ENCODE results near the gene TNFSF9.
"Not testable (repeated sequence)": the region's sequence is repeated elsewhere in the genome, so short reads cannot be mapped to it uniquely, and the experiment has no call there.

TNFSF9 gene

DNA sequence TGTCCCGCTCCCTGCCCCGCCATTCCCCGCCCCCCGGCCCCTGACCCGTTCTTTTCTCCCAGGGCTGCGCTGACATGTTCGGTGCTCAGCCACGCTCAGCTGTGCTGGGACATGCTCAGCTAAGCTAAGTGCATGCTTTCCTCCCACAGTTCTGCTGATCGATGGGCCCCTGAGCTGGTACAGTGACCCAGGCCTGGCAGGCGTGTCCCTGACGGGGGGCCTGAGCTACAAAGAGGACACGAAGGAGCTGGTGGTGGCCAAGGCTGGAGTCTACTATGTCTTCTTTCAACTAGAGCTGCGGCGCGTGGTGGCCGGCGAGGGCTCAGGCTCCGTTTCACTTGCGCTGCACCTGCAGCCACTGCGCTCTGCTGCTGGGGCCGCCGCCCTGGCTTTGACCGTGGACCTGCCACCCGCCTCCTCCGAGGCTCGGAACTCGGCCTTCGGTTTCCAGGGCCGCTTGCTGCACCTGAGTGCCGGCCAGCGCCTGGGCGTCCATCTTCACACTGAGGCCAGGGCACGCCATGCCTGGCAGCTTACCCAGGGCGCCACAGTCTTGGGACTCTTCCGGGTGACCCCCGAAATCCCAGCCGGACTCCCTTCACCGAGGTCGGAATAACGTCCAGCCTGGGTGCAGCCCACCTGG is 3.7 kb downstream of the TNFSF9 start:
- Histone ChIP-seq H3K4me1 (no peaks in the 10 kb centered on the region), H3K4me3 (ENCODE audit: low read depth, low read length) (no peak overlapping the region), H3K9me3 (no peaks in the 10 kb centered on the region), H3K27me3 (peaks cover 11% of the 10 kb centered on the region), H3K36me3 (no peaks in the 10 kb centered on the region)
- TF ChIP-seq, protein P1, sequence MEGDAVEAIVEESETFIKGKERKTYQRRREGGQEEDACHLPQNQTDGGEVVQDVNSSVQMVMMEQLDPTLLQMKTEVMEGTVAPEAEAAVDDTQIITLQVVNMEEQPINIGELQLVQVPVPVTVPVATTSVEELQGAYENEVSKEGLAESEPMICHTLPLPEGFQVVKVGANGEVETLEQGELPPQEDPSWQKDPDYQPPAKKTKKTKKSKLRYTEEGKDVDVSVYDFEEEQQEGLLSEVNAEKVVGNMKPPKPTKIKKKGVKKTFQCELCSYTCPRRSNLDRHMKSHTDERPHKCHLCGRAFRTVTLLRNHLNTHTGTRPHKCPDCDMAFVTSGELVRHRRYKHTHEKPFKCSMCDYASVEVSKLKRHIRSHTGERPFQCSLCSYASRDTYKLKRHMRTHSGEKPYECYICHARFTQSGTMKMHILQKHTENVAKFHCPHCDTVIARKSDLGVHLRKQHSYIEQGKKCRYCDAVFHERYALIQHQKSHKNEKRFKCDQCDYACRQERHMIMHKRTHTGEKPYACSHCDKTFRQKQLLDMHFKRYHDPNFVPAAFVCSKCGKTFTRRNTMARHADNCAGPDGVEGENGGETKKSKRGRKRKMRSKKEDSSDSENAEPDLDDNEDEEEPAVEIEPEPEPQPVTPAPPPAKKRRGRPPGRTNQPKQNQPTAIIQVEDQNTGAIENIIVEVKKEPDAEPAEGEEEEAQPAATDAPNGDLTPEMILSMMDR (IDR thresholded peaks at IDR 0.05; ENCODE audit: low read depth, low read length) = no peak
- DNase-seq = no peak

DNA sequence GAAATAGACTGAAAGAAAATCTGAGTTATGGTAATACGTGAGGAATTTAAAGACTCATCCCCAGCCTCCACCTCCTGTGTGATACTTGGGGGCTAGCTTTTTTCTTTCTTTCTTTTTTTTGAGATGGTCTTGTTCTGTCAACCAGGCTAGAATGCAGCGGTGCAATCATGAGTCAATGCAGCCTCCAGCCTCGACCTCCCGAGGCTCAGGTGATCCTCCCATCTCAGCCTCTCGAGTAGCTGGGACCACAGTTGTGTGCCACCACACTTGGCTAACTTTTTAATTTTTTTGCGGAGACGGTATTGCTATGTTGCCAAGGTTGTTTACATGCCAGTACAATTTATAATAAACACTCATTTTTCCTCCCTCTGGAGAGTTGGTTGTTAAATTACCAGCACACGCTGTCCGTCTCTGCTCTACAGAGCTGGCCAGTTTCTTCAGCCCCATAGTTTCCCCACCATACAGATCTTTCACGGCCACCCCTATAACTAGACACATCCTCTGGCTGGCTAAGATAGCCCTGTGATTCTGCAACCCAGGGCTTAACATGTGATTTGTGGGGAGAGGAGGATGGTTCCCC is 4.8 kb downstream of the TNFSF9 start:
- H3K9me3 ChIP-seq = no peaks in the 10 kb centered on the region
- H3K27me3 ChIP-seq = peaks cover 11% of the 10 kb centered on the region
- DNase-seq = no peak
- H3K36me3 ChIP-seq = no peaks in the 10 kb centered on the region
- no peak overlapping the region for H3K4me3 ChIP-seq (ENCODE audit: low read depth, low read length)
- TF ChIP-seq, protein P1 (IDR thresholded peaks at IDR 0.05; ENCODE audit: low read depth, low read length) = no peak
- H3K4me1 ChIP-seq = no peaks in the 10 kb centered on the region

DNA sequence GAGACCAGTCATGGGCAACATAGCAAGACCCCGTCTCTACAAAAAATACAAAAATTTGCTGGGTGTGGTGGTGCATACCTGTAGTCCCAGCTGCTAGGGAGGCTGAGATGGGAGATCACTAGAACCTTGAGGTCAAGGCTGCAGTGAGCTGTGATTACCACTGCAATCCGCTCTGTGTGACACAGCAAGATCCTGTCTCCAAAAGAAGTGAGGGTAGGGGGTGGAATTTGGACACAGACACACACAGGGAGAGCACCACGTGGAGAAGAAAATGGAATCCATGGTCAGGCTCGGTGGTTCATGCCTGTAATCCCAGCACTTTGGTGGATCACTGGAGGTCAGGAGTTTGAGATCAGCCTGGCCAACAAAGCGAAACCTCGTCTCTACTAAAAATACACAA is 8.7 kb downstream of the TNFSF9 start:
- Histone ChIP-seq H3K4me1 (no peaks in the 10 kb centered on the region), H3K9me3 (no peaks in the 10 kb centered on the region), H3K27me3 (no peaks in the 10 kb centered on the region), H3K36me3 (no peaks in the 10 kb centered on the region), H3K4me3 (ENCODE audit: low read depth, low read length) (no peak overlapping the region)
- TF ChIP-seq, protein P1 (IDR thresholded peaks at IDR 0.05; ENCODE audit: low read depth, low read length) = no peak
- DNase-seq = no peak

DNA sequence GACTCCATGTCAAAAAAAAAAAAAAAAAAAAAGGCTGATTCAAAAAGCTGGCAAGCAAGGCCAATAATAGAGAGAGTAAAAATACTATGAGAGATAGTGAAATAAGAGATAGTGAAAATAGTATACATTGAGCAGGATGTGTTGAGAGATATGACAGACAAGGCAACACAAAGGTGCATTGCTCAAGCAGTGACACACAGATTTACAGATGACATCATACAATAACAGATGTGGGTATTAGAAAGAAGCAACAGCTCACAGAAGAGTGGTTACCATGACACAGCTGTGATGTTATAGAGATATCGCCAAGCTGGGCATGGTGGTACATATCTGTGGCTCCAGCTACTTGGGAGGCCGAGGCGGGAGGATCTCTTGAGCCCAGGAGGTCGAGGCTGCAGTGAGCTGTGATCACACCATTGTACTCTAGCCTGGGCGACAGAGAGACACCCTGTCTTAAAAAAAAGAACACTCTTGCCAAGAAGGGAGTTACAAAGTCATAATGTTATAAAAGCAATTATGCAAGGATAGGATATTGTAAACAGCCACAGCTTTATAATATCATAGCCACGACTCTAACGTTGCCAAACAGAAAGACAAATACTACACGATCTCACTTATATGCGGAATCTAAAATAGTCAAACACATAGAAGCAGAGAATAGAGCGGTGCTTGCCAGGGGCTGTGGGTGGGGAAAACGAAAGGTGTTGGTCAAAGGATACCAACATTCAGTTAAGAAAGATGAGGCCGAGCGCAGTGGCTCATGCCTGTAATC is 10.3 kb downstream of the TNFSF9 start:
- H3K36me3 ChIP-seq = no peaks in the 10 kb centered on the region
- TF ChIP-seq, protein P1 (IDR thresholded peaks at IDR 0.05; ENCODE audit: low read depth, low read length) = no peak
- H3K4me3 ChIP-seq (ENCODE audit: low read depth, low read length) = no peak overlapping the region
- DNase-seq = no peak
- H3K27me3 ChIP-seq = no peaks in the 10 kb centered on the region
- H3K4me1 ChIP-seq = no peaks in the 10 kb centered on the region
- no peaks in the 10 kb centered on the region for H3K9me3 ChIP-seq

DNA sequence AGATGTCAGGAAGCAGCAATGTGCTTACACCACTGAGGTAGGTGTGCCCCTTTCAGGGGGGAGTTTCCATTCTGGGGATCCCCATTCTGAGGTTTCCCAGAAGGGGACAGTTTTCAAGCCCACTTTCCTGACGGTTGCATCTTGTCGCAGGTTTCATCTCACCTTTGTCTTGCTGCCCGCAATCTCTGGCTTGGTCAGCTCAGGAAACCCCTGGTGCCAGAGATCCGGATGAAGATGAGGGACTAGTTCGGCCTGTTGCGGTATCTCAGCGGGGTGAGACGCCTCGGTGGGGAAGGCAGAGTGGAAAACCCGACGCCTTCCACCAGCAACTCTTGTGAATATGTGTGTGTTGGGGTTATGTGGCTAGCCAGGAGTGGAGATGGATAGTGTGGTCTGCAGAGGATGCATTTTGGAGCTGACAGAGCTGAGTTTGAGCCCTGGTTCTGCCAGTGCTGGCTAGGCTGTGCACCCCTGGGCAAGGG is 13.1 kb downstream of the TNFSF9 start:
- TF ChIP-seq, protein P1 (IDR thresholded peaks at IDR 0.05; ENCODE audit: low read depth, low read length) = no peak
- H3K9me3 ChIP-seq = no peaks in the 10 kb centered on the region
- no peaks in the 10 kb centered on the region for H3K27me3 ChIP-seq
- H3K4me1 ChIP-seq = no peaks in the 10 kb centered on the region
- no peak overlapping the region for H3K4me3 ChIP-seq (ENCODE audit: low read depth, low read length)
- no peak for DNase-seq
- H3K36me3 ChIP-seq = no peaks in the 10 kb centered on the region

DNA sequence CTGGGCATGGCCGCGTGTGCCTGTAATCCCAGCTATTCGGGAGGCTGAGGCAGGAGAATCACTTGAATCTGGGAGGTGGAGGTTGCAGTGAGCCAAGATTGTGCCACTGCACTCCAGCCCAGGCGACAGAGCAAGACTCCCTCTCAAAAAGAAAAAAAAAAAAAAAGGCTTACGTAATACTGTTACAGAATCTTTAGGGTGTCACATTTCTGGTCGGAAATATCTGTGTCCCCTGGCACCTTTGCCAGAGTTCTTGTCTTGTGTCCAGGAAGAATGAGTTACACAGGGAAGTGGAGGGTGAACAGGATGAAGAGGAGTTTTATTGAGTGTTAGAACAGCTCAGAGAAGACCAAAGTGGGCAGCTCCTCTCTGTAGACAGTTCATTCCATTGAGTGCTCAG is 19.9 kb downstream of the TNFSF9 start:
- not testable (repeated sequence) for H3K27me3 ChIP-seq; DNase-seq; H3K9me3 ChIP-seq; H3K4me3 ChIP-seq (ENCODE audit: low read depth, low read length); H3K4me1 ChIP-seq; H3K36me3 ChIP-seq
